GM21717 (cell line): ENCODE data around the gene STOML1.

Experiments used
- ATAC-seq: cut with Tn5 transposase; IDR thresholded peaks from one replicate; pipeline ENCODE4 v1.9.1; 2021; ENCODE audit warnings: mild to moderate bottlenecking, moderate library complexity; ENCODE audit not compliant: unreplicated experiment

The STOML1 gene

DNA sequence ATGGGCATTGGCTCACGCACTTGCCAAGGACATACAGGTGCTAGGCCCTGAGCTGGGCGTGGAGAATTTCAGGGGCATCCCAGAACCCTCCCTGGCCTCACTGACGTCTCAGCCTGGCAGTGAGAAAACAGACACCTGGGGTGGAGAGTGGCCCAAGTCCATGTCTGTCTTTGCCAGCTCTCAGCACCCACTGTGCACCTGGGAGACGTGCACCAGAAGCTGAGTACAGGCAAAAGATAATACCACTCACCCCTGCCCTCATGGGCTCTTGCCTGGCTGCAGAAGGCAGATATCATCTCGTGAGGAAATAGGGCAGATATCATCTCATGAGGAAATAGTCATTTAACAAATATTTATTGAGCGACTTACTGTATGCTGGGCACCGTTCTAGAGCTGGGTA lies 57.8 kb downstream of the STOML1 start:
- ATAC-seq = no peak

DNA sequence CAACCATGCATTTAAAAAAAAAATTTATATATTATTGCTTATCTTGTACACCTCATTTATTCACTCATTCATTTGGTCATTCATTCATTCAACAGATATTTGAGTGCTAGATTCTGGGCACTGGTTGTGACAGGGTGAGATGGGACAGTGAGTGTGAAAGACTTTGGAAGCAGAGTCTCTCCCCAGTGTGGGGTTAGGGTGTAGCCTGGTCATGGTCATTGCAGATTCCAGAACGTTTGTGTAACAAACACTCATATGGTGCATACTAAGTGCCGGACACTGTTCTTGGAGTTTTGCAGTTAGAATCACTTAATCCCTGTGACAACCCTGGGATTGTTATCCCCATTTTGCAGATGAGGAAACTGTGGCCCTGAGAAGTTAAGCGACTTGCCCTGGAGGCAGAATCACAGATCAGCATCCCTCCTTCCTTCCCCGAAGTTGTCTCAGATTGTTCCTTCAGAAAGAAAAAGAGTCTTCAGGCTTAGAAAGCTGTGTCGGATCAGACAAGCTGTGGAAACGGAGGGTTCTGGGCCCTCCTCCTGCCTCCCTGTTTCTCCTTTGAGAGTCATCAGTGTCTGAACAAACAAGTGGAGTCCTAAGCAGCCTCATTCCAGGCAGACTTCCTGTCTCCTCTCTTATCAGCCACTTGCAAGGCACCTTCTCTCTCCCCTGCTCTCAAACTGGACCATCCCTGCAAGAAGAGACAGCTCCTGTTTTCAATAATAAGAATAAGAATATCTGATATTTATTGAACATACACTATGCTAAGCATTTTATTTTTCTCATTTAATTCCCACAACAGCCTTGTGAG lies 59.5 kb downstream of the STOML1 start:
- no peak for ATAC-seq

DNA sequence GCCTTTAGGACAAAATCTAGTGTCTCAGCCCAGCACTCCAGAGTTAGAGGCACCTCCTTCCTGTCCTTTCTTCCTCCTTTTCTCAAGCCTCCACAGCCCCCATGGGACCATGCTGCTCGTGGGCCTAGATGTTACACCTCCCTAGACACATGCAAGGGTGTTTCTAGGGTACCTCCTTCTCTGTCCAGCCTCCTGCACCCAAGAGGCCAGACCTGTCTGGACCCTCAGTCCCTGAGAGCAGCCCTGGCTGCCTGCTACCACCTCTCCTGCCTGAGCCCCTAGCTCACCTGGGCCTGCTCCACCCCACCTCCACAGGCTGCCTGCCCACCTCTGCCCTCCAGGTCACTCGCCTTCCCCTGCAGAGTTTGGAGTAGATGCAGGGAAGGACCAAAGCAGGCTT lies 60.7 kb downstream of the STOML1 start:
- ATAC-seq = no peak

DNA sequence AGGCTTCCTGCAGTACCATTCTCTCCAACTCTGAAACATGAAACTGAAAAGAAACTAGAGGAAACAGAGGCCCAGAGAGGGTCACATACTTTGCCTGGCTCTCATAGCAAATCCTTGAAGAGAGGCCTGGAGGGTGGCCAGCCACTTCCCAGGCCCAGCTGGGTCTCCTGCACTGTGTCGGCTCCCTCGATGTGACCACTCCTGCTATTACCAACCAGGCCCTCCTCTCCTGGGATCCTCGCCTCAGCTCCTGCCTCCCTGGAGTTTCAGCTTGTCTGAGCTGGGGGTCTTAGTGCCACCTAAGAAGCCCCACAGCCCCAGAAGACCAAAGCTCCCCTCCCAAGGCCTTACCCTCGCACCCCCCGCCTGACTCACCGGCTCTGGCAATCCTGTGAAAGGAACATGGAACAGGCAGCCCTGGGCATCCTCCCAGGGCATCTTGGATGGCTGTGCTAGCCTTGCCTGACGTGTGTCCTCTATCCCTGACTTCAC lies 61.3 kb downstream of the STOML1 start:
- ATAC-seq = no peak

DNA sequence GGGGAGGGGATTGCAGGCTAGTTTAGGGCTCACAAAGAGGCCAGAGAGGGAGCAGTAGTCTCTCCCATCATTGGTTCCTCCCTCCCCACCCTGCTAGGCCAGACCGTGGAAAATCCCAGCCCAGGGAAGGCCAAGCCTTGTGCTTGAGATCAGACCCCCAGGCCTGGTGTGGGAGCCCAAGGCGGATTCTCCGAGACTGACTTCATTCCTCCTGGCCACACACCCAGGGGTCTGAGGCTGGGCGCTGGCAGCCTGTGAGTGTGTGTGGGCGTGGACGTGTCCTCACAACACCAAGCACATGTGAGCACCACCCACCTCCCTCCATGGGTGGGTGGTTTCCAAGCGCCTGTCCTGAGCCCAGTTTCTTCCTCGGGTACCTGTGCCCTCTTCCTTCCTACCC lies 61.7 kb downstream of the STOML1 start:
- ATAC-seq = no peak

DNA sequence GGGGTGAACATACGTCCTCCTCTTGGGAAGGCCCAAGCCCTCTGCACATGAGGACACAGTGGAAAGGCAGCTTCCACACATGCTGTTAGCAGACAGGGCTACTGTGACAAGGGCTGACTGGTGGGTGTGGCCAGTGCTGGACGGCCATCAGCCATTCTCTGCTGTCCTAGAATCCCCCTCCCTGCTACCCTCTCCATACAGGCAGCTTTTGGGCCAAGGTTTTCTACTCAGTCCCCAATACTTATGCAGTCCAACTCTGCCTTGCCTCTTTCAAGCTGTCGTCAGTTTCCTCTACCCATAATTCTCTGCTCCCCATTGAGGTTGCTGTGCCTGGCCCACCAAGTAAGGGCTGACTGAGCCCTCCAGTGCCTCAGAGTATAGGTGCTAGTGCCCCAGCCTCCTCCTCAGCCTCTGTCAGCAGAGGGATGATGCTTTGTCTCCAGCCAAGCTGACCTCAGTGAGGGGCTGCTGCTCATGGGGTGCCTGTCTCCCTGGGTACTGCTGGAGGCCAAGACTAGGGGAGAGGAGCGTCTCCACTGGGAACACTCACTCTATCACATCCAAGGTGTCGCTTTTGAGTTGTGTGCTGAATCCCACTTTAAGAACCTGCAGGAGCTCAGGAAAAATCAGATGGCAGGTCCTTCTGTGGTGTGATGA lies 63.0 kb downstream of the STOML1 start:
- ATAC-seq = no peak
